ENCODE measurements around the gene CNTN5. TPM values are rescaled to one million over a fixed set of nuclear protein-coding genes. Genes with fewer than 3 reads are reported as not detected.

CNTN5 gene
- polyA plus RNA-seq, 1 of the 3 experiments (the other 2 are of a cell fraction): not detected

DNA sequence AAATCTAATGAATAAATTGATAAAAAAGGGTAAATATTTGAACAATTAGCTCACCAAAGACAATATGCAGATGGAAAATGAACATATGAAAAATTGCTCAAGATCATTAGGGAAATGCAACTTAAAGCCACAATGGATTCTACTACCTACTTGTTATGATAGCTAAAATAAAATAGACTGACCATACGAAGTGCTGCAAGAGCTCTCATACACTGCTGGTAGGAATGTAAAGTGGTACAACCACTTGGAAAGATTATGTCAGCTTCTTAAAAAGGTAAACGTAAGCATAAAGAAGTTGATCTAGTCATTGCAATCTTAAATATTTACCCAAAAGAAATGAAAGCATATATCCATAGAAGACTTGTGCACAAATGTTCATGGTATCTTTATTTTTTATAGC lies 1162.2 kb downstream of the CNTN5 start:
- Histone ChIP-seq H2AFZ (ENCODE audit: low read depth) (no peak overlapping the region), H3K9me3 (no peaks in the 10 kb centered on the region), H4K20me1 (ENCODE audit: insufficient read depth) (no peaks in the 10 kb centered on the region), H3K4me3 (ENCODE audit: low read depth in 2 of 2, low read length in 1 of 2) (no peak overlapping the region), H3K79me2 (ENCODE audit: insufficient read depth) (no peaks in the 10 kb centered on the region), H3K9ac (no peak overlapping the region), H3F3A (replicated peaks; ENCODE audit: insufficient read depth) (no peaks in the 10 kb centered on the region), H3K4me1 (ENCODE audit: control insufficient read depth in 1 of 2, insufficient read depth in 2 of 2, low read depth in 1 of 2, low read length in 1 of 2) (no peaks in the 10 kb centered on the region), H3K4me2 (no peak overlapping the region), H3K36me3 (replicated peaks in 1 of 2; ENCODE audit: control insufficient read depth in 1 of 2, insufficient read depth in 2 of 2, low read length in 1 of 2) (no peaks in the 10 kb centered on the region), H3K27ac (ENCODE audit: low read depth in 2 of 2, low read length in 1 of 2) (no peak overlapping the region), H3K27me3 (ENCODE audit: insufficient read depth) (no peaks in the 10 kb centered on the region), H3K9me2 (no peaks in the 10 kb centered on the region)
- WGBS (ENCODE audit: low lambda C conversion rate): 2% methylated on average over 2 of the region's 2 CpGs
- TF ChIP-seq, protein P1, sequence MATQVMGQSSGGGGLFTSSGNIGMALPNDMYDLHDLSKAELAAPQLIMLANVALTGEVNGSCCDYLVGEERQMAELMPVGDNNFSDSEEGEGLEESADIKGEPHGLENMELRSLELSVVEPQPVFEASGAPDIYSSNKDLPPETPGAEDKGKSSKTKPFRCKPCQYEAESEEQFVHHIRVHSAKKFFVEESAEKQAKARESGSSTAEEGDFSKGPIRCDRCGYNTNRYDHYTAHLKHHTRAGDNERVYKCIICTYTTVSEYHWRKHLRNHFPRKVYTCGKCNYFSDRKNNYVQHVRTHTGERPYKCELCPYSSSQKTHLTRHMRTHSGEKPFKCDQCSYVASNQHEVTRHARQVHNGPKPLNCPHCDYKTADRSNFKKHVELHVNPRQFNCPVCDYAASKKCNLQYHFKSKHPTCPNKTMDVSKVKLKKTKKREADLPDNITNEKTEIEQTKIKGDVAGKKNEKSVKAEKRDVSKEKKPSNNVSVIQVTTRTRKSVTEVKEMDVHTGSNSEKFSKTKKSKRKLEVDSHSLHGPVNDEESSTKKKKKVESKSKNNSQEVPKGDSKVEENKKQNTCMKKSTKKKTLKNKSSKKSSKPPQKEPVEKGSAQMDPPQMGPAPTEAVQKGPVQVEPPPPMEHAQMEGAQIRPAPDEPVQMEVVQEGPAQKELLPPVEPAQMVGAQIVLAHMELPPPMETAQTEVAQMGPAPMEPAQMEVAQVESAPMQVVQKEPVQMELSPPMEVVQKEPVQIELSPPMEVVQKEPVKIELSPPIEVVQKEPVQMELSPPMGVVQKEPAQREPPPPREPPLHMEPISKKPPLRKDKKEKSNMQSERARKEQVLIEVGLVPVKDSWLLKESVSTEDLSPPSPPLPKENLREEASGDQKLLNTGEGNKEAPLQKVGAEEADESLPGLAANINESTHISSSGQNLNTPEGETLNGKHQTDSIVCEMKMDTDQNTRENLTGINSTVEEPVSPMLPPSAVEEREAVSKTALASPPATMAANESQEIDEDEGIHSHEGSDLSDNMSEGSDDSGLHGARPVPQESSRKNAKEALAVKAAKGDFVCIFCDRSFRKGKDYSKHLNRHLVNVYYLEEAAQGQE (IDR thresholded peaks at IDR 0.05; ENCODE audit: low read depth, low read length): no peak
- TF ChIP-seq, protein P2, sequence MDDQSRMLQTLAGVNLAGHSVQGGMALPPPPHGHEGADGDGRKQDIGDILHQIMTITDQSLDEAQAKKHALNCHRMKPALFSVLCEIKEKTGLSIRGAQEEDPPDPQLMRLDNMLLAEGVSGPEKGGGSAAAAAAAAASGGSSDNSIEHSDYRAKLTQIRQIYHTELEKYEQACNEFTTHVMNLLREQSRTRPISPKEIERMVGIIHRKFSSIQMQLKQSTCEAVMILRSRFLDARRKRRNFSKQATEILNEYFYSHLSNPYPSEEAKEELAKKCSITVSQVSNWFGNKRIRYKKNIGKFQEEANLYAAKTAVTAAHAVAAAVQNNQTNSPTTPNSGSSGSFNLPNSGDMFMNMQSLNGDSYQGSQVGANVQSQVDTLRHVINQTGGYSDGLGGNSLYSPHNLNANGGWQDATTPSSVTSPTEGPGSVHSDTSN (IDR thresholded peaks at IDR 0.05): no peak
- TF ChIP-seq TCF12 (IDR thresholded peaks at IDR 0.05) (no peak), TEAD4 (IDR thresholded peaks at IDR 0.05; ENCODE audit: borderline replicate concordance, insufficient read depth) (no peak), GATA2 (CRISPR knock-in tag; IDR thresholded peaks at IDR 0.05) (no peak)
- TF ChIP-seq, protein P3, sequence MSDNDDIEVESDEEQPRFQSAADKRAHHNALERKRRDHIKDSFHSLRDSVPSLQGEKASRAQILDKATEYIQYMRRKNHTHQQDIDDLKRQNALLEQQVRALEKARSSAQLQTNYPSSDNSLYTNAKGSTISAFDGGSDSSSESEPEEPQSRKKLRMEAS (IDR thresholded peaks at IDR 0.05; ENCODE audit: low read depth): no peak
- POLR2A ChIA-PET: no interaction called here
- no peak for DNase-seq
- CTCF ChIA-PET: interaction anchor here (1.1 kb wide), 1 partner anchor 12 kb away, joined by 3 read pairs; no protein-coding TSS in a partner anchor

DNA sequence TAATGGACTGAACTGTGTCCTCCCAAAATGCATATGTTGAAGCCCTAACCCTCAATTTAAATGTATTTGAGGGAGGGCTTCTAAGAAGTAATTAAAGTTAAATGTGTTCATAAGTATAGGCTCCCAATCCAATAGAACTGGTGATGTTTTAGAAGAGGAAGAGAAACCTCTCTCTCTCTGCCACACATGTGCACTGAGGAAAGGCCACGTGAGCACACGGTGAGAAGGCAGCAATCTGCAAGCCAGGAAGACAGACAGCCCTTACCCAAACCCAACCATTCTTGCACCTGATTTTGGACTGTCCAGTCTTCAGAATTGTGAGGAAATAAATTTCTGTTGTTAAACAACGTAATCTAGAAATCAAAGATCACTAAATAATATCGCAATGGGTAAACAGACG lies 1164.8 kb downstream of the CNTN5 start:
- Histone ChIP-seq H3K4me1 (ENCODE audit: control insufficient read depth in 1 of 2, insufficient read depth in 2 of 2, low read depth in 1 of 2, low read length in 1 of 2) (no peaks in the 10 kb centered on the region), H3K27me3 (ENCODE audit: insufficient read depth) (no peaks in the 10 kb centered on the region), H3K27ac (ENCODE audit: low read depth in 2 of 2, low read length in 1 of 2) (no peak overlapping the region), H3K4me2 (no peak overlapping the region), H4K20me1 (ENCODE audit: insufficient read depth) (no peaks in the 10 kb centered on the region), H3K79me2 (ENCODE audit: insufficient read depth) (no peaks in the 10 kb centered on the region), H3K9me3 (no peaks in the 10 kb centered on the region), H3K36me3 (replicated peaks in 1 of 2; ENCODE audit: control insufficient read depth in 1 of 2, insufficient read depth in 2 of 2, low read length in 1 of 2) (no peaks in the 10 kb centered on the region), H3F3A (replicated peaks; ENCODE audit: insufficient read depth) (no peaks in the 10 kb centered on the region), H3K4me3 (ENCODE audit: low read depth in 2 of 2, low read length in 1 of 2) (no peak overlapping the region), H2AFZ (ENCODE audit: low read depth) (no peak overlapping the region), H3K9me2 (no peaks in the 10 kb centered on the region), H3K9ac (no peak overlapping the region)
- ChIA-PET CTCF (no interaction called here), POLR2A (no interaction called here)
- DNase-seq: no peak
- no peak for TF ChIP-seq FOXJ3 (CRISPR knock-in tag; IDR thresholded peaks at IDR 0.05)
- no peak for TF ChIP-seq EP300 (IDR thresholded peaks at IDR 0.05; ENCODE audit: borderline replicate concordance in 1 of 2, low read depth in 1 of 2, low read length in 1 of 2)
- TF ChIP-seq, protein P4, sequence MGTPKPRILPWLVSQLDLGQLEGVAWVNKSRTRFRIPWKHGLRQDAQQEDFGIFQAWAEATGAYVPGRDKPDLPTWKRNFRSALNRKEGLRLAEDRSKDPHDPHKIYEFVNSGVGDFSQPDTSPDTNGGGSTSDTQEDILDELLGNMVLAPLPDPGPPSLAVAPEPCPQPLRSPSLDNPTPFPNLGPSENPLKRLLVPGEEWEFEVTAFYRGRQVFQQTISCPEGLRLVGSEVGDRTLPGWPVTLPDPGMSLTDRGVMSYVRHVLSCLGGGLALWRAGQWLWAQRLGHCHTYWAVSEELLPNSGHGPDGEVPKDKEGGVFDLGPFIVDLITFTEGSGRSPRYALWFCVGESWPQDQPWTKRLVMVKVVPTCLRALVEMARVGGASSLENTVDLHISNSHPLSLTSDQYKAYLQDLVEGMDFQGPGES (IDR thresholded peaks at IDR 0.05; ENCODE audit: low read depth, low read length): no peak
- TF ChIP-seq, protein P5, sequence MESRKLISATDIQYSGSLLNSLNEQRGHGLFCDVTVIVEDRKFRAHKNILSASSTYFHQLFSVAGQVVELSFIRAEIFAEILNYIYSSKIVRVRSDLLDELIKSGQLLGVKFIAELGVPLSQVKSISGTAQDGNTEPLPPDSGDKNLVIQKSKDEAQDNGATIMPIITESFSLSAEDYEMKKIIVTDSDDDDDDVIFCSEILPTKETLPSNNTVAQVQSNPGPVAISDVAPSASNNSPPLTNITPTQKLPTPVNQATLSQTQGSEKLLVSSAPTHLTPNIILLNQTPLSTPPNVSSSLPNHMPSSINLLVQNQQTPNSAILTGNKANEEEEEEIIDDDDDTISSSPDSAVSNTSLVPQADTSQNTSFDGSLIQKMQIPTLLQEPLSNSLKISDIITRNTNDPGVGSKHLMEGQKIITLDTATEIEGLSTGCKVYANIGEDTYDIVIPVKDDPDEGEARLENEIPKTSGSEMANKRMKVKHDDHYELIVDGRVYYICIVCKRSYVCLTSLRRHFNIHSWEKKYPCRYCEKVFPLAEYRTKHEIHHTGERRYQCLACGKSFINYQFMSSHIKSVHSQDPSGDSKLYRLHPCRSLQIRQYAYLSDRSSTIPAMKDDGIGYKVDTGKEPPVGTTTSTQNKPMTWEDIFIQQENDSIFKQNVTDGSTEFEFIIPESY (IDR thresholded peaks at IDR 0.05; ENCODE audit: borderline replicate concordance, low read depth): no peak
- no peak for TF ChIP-seq NFIC (IDR thresholded peaks at IDR 0.05; ENCODE audit: borderline replicate concordance)
- no peak for TF ChIP-seq TEAD4 (IDR thresholded peaks at IDR 0.05; ENCODE audit: borderline replicate concordance, insufficient read depth)
- 7% methylated on average over 5 of the region's 5 CpGs for WGBS (ENCODE audit: low lambda C conversion rate)

Data from SK-N-SH (cell line).